Neutrophil (primary cell): ENCODE data around the gene PKM.

ENCODE experiments used
- H3K27ac ChIP-seq: fragments of 200-600 bp; sonication (generic); 2 replicates; pipeline ENCODE4 v1.5.1; 2016; ENCODE audit warnings: mild to moderate bottlenecking, moderate library complexity
- H3K27me3 ChIP-seq: fragments of 200-600 bp; sonication (generic); 2 replicates; pipeline ENCODE4 v1.6.0; 2016; ENCODE audit warnings: mild to moderate bottlenecking
- H3K36me3 ChIP-seq: fragments of 200-600 bp; sonication (generic); 2 replicates; pipeline ENCODE4 v1.5.1; 2017
- H3K4me1 ChIP-seq, 2 experiments: fragments of 200-600 bp in 1 of 2; sonication (generic) in 1 of 2; 1 replicate in 1 of 2; 2 replicates in 1 of 2; pipeline versions ENCODE4 v1.5.1 to v1.6.1; 2013 to 2016; ENCODE audit warnings: low read depth in 1 of 2, low read length in 1 of 2, mild to moderate bottlenecking in 1 of 2, moderate library complexity in 1 of 2; ENCODE audit not compliant: control insufficient read depth in 1 of 2, insufficient read depth in 1 of 2
- H3K4me3 ChIP-seq, 2 experiments: fragments of 200-600 bp in 1 of 2; sonication (generic) in 1 of 2; 1 replicate in 1 of 2; 2 replicates in 1 of 2; pipeline ENCODE4 v1.5.1; 2013 to 2016; ENCODE audit warnings: low read depth in 1 of 2, low read length in 1 of 2, mild to moderate bottlenecking in 1 of 2, moderate library complexity in 1 of 2
- H3K9me3 ChIP-seq: fragments of 200-600 bp; sonication (generic); 2 replicates; pipeline ENCODE4 v1.5.1; 2016
- CTCF ChIP-seq: fragments of 200-600 bp; sonication (generic); IDR thresholded peaks from 2 replicates; pipeline ENCODE4 v1.5.1; 2016; ENCODE audit warnings: antibody characterized with exemption

The PKM gene

DNA sequence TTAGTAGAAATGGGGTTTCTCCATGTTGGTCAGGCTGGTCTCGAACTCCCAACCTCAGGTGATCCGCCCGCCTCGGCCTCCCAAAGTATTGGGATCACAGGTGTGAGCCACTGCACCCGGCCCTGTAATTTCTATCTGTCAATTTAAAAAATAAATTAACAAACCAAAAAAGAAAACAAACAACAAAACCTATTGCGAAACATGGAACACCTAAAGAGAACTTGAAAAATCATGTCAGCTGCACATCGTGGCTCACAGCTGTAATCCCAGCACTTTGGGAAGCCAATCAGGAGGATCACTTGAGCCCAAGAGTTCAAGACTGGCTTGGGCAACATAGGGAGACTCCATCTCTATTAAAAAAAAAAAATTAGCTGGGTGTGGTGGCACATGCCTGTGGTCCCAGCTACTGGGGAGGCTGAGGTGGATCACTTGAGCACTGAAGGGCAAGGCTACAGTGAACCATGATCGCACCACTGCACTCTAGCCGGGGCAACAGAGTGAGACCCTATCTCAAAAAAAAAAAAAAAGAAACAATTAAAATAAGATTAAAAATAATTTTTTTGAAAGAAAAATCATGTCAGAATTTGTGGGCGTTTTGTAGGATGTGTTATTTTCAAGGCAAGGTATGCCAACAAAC is 21.8 kb upstream of the PKM start:
- Histone ChIP-seq H3K9me3 (no peaks in the 10 kb centered on the region), H3K36me3 (peaks cover 75% of the 10 kb centered on the region), H3K27ac (no peak overlapping the region), H3K4me3 (no peak overlapping the region), H3K27me3 (no peaks in the 10 kb centered on the region), H3K4me1 (no peaks in the 10 kb centered on the region)
- no peak for TF ChIP-seq CTCF

DNA sequence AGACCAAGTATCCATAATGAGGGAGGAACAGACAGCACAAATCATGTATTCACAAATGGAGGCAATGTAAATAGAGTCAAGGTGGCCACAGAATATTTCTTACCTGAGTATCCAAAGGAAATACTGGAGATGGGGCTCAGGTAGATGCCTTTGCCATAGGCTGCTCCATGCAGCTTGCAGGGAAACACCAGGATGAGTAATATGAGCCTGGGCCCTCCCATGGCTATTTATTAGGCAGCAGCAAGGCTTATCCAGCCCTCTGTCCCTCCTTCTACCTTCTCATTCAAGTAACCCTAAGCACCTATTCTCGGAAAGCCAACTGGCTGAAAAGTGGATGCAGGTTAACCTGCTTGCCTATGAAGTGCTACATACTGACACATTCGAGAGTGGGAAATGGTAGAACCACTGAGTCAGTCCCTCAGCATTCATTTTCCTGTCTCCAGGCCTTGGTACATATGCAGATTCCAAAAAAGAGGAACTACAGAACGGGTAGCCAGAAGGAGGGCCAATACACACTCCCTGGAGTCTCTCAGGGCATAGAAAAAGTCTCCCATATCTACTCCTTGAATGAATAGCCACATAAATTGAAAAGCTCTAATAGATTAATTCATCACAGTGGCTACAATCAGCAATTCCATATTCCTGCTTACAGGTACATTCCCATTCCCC is 18.3 kb upstream of the PKM start:
- Histone ChIP-seq H3K27ac (peak overlapping the region; percentile 56), H3K9me3 (no peaks in the 10 kb centered on the region), H3K27me3 (no peaks in the 10 kb centered on the region), H3K36me3 (peaks cover 50% of the 10 kb centered on the region), H3K4me1 (no peaks in the 10 kb centered on the region), H3K4me3 (no peak overlapping the region)
- no peak for TF ChIP-seq CTCF

- H3K27ac ChIP-seq: no peak overlapping the region
- H3K9me3 ChIP-seq: no peaks in the 10 kb centered on the region
- H3K36me3 ChIP-seq: peaks cover 49% of the 10 kb centered on the region
- no peaks in the 10 kb centered on the region for H3K27me3 ChIP-seq
- H3K4me3 ChIP-seq: no peak overlapping the region
- TF ChIP-seq CTCF: no peak
- H3K4me1 ChIP-seq: no peaks in the 10 kb centered on the region
Observed at GRCh38 chr15:72248514-72248913, 17.5 kb upstream of the PKM start.

- Histone ChIP-seq H3K4me3 (no peak overlapping the region), H3K4me1 (peaks cover 3 to 4% of the 10 kb centered on the region in 2 experiments), H3K36me3 (peaks cover 40% of the 10 kb centered on the region), H3K27ac (no peak overlapping the region), H3K27me3 (no peaks in the 10 kb centered on the region), H3K9me3 (no peaks in the 10 kb centered on the region)
- TF ChIP-seq CTCF: no peak
Observed at GRCh38 chr15:72242775-72243370, 11.9 kb upstream of the PKM start.

DNA sequence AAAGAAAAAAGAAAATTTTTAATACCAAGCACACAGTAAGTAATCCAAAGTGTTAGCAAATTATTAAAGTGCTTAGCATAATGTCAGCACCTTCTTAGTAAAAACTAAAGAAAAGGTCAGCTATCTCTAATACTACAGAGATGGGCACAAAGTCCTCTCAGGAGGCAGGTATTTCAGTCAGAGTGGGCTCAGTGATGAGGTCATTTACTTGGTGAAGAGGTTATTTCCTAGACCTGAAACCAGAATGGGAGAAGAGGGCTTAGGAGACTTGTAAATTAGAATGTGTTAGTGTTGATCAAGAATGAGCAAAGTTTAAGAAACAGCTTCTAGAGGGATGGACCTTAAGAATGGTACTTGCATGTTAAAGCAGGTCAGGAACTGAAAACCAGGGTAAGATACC is 8.7 kb upstream of the PKM start:
- TF ChIP-seq CTCF: no peak
- Histone ChIP-seq H3K27ac (no peak overlapping the region), H3K4me3 (no peak overlapping the region), H3K4me1 (peaks cover 20 to 22% of the 10 kb centered on the region in 2 experiments), H3K36me3 (peaks cover 36% of the 10 kb centered on the region), H3K27me3 (no peaks in the 10 kb centered on the region), H3K9me3 (no peaks in the 10 kb centered on the region)
